Suprapubic skin (tissue), 4 donors: Measurements from ENCODE around the gene MAP3K4. TPM values are rescaled to one million over a fixed set of nuclear protein-coding genes. Genes with fewer than 3 reads are reported as not detected.
"Not testable (repeated sequence)": the region's sequence is repeated elsewhere in the genome, so short reads cannot be mapped to it uniquely, and the experiment has no call there.

Experiments used
- DNase-seq, 2 donors: peaks; one replicate each; pipeline ENCODE4 v3.0.0-alpha.2; 2019; ENCODE audit warnings: low spot score in 2 of 2
- H3K27ac ChIP-seq: fragments of 200-600 bp; sonication (generic); one replicate; pipeline ENCODE4 v1.5.1; 2019
- H3K27me3 ChIP-seq: fragments of 200-600 bp; sonication (generic); one replicate; pipeline ENCODE4 v1.5.1; 2019
- H3K36me3 ChIP-seq: fragments of 200-600 bp; sonication (generic); one replicate; pipeline ENCODE4 v1.5.1; 2019
- H3K4me1 ChIP-seq: fragments of 200-600 bp; sonication (generic); one replicate; pipeline ENCODE4 v1.5.1; 2019
- H3K4me3 ChIP-seq: fragments of 200-600 bp; sonication (generic); one replicate; pipeline ENCODE4 v1.5.1; 2019; ENCODE audit warnings: mild to moderate bottlenecking
- H3K9me3 ChIP-seq: fragments of 200-600 bp; sonication (generic); one replicate; pipeline ENCODE4 v1.5.1; 2019
- EP300 ChIP-seq: sonication (generic); formaldehyde crosslinking; IDR thresholded peaks from one replicate; pipeline ENCODE4 v1.6.1; 2017; ENCODE audit warnings: antibody characterized with exemption
- POLR2A ChIP-seq, 2 donors: fragments of 450-650 bp; IDR thresholded peaks; one replicate each; pipeline ENCODE4 v1.6.1; 2017; ENCODE audit warnings: antibody characterized with exemption in 2 of 2, mild to moderate bottlenecking in 2 of 2, moderate library complexity in 2 of 2
- POLR2AphosphoS5 ChIP-seq, 3 donors: sonication (generic); formaldehyde crosslinking; IDR thresholded peaks; one replicate each; pipeline ENCODE4 v1.6.1; 2017; ENCODE audit warnings: antibody characterized with exemption in 3 of 3
- WGBS: methylation state at CpG from one replicate; pipeline ENCODE4 v1.1.5; 2018; 5-methylcytosine and 5-hydroxymethylcytosine counted together
- total RNA-seq, 4 donors: library from RNA; depleted of rRNA; stranded (reverse); fragments of >200 nt; gene quantifications; one replicate each; pipeline ENCODE4 v1.1.0, GENCODE V29; 2016
- TF ChIP-seq, protein P1 (sequence below), 2 donors: fragments of 200-600 bp in 1 of 2; fragments of 450-650 bp in 1 of 2; sonication (generic) in 1 of 2; IDR thresholded peaks; one replicate each; pipeline ENCODE4 v1.5.1; 2016 to 2019; ENCODE audit warnings: antibody characterized with exemption in 2 of 2, mild to moderate bottlenecking in 1 of 2, moderate library complexity in 1 of 2

Gene MAP3K4
- total RNA-seq, 4 donors from 2014 or later, result 29.2 to 83.2 (median 45.2) TPM

DNA sequence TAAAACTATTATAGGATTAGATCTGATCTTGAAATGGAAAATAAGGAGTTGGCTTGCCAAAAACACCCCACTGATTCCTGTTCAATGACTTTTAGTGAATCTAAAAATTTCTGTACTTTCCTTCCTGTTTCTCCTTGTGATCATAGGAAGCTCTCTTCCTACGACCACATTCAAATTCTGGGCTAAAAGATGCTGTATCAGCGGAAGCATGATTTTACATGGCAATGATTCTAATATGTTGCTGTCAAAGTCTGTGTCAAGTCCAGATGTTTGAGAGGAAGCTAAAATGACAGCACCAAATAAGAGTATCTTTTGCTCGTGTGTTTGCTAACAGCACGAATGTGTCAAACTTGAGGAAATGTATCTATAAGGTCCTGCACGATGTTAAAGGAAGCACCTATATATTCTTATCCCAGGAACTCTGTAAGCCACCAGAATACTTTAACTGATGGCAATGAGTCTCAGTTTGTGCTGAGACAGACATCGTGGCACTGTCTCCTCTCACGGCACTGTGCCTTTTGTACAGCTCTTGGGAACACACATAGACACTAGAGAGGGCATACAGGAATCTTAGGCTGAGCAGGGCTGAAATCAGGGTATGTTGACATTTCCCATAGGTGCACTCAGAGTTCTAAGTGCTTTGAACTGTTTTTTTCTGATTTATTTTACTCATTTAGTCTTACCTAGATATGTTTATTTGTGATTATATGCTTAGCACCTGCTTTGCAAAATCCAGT is 24.9 kb upstream of the MAP3K4 start:
- no peaks in the 10 kb centered on the region for H3K36me3 ChIP-seq
- H3K27me3 ChIP-seq, result no peaks in the 10 kb centered on the region
- H3K9me3 ChIP-seq, result no peaks in the 10 kb centered on the region
- TF ChIP-seq POLR2AphosphoS5 (IDR thresholded peaks at IDR 0.05), result no peak
- no peak for TF ChIP-seq EP300
- TF ChIP-seq, protein P1, sequence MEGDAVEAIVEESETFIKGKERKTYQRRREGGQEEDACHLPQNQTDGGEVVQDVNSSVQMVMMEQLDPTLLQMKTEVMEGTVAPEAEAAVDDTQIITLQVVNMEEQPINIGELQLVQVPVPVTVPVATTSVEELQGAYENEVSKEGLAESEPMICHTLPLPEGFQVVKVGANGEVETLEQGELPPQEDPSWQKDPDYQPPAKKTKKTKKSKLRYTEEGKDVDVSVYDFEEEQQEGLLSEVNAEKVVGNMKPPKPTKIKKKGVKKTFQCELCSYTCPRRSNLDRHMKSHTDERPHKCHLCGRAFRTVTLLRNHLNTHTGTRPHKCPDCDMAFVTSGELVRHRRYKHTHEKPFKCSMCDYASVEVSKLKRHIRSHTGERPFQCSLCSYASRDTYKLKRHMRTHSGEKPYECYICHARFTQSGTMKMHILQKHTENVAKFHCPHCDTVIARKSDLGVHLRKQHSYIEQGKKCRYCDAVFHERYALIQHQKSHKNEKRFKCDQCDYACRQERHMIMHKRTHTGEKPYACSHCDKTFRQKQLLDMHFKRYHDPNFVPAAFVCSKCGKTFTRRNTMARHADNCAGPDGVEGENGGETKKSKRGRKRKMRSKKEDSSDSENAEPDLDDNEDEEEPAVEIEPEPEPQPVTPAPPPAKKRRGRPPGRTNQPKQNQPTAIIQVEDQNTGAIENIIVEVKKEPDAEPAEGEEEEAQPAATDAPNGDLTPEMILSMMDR (IDR thresholded peaks at IDR 0.05), result no peak
- 57% methylated on average over 7 of the region's 7 CpGs for WGBS
- no peak for DNase-seq
- H3K4me1 ChIP-seq, result no peaks in the 10 kb centered on the region
- H3K4me3 ChIP-seq, result no peak overlapping the region
- no peak overlapping the region for H3K27ac ChIP-seq

- Histone ChIP-seq H3K4me3 (no peak overlapping the region), H3K27ac (no peak overlapping the region), H3K9me3 (no peaks in the 10 kb centered on the region), H3K36me3 (no peaks in the 10 kb centered on the region), H3K4me1 (peaks cover 2% of the 10 kb centered on the region), H3K27me3 (no peaks in the 10 kb centered on the region)
- no peak for DNase-seq
- 70% methylated on average over 4 of the region's 4 CpGs for WGBS
- TF ChIP-seq POLR2A (IDR thresholded peaks at IDR 0.05) (no peak), EP300 (no peak)
Measured at GRCh38 chr6:160967351-160967750, 24.2 kb upstream of the MAP3K4 start.

- whole genome bisulfite sequencing, result 23% methylated on average over 1 of the region's 1 CpG
- no peaks in the 10 kb centered on the region for H3K36me3 ChIP-seq
- no peaks in the 10 kb centered on the region for H3K9me3 ChIP-seq
- no peaks in the 10 kb centered on the region for H3K27me3 ChIP-seq
- H3K4me1 ChIP-seq, result peaks cover 5% of the 10 kb centered on the region
- DNase-seq, result no peak
- no peak overlapping the region for H3K4me3 ChIP-seq
- no peak overlapping the region for H3K27ac ChIP-seq
- TF ChIP-seq, protein P1 (IDR thresholded peaks at IDR 0.05), result no peak
- no peak for TF ChIP-seq POLR2A (IDR thresholded peaks at IDR 0.05)
- TF ChIP-seq EP300, result no peak
- no peak for TF ChIP-seq POLR2AphosphoS5 (IDR thresholded peaks at IDR 0.05)
Measured at GRCh38 chr6:160967833-160968232, 23.7 kb upstream of the MAP3K4 start.

GRCh38 chr6:160971171-160971570 is 20.4 kb upstream of the MAP3K4 start:
- TF ChIP-seq POLR2AphosphoS5 (IDR thresholded peaks at IDR 0.05) (no peak), EP300 (no peak)
- no peak for DNase-seq
- H3K27me3 ChIP-seq, result no peaks in the 10 kb centered on the region
- H3K4me3 ChIP-seq, result no peak overlapping the region
- 88% methylated on average over 1 of the region's 1 CpG for WGBS
- no peak overlapping the region for H3K27ac ChIP-seq
- no peaks in the 10 kb centered on the region for H3K9me3 ChIP-seq
- H3K36me3 ChIP-seq, result no peaks in the 10 kb centered on the region
- peaks cover 32% of the 10 kb centered on the region for H3K4me1 ChIP-seq

DNA sequence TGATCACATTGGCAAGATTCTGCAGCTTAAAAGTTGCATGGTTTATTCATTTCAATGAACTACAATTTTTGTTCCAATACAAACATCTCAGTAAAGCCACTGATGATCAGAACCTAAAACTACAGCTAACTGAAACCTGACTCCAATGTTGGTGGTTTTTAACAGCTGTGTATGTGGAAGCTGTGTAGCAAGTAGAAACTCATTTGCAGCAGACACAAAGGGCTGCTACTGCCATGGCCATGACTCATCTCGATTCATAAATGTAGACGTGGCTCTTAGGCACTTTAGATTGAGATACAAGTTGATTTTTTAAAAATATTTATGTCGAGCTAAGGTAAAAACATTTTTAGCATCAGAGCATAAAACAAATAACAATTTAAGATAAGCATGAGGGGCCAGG is 19.5 kb upstream of the MAP3K4 start:
- H3K9me3 ChIP-seq, result no peaks in the 10 kb centered on the region
- WGBS, result 37% methylated on average over 3 of the region's 3 CpGs
- H3K27me3 ChIP-seq, result no peaks in the 10 kb centered on the region
- DNase-seq, result no peak
- no peak overlapping the region for H3K27ac ChIP-seq
- TF ChIP-seq POLR2A (IDR thresholded peaks at IDR 0.05) (no peak), EP300 (no peak), POLR2AphosphoS5 (IDR thresholded peaks at IDR 0.05) (no peak)
- TF ChIP-seq, protein P1 (IDR thresholded peaks at IDR 0.05), result no peak
- no peaks in the 10 kb centered on the region for H3K36me3 ChIP-seq
- peaks cover 32% of the 10 kb centered on the region for H3K4me1 ChIP-seq
- H3K4me3 ChIP-seq, result no peak overlapping the region

- not testable (repeated sequence) for H3K4me3 ChIP-seq, H3K27me3 ChIP-seq, H3K36me3 ChIP-seq, H3K9me3 ChIP-seq, DNase-seq
- peaks cover 32% of the 10 kb centered on the region for H3K4me1 ChIP-seq
- H3K27ac ChIP-seq, result peak overlapping the region; percentile 6
- 94% methylated on average over 16 of the region's 16 CpGs for WGBS
Measured at GRCh38 chr6:160972594-160972993, 19.0 kb upstream of the MAP3K4 start.
